Endothelial cell of umbilical vein (primary cell): ENCODE measurements around the gene UNKL. TPM values are rescaled to one million over a fixed set of nuclear protein-coding genes. Genes with fewer than 3 reads are reported as not detected.

Experiments
- BruUV-seq: library from RNA; stranded (reverse); fragments of 400-500 nt; replicated peaks from 2 replicates; lab custom pipeline; 2021; lab: Mats Ljungman, UMichigan
- CTCF ChIA-PET: fragments of 300-600, 350-600 bp; sonication (Branson Sonifier 250); formaldehyde crosslinking; loops from one replicate; lab custom pipeline; 2021; ENCODE audit warnings: antibody characterized with exemption, inconsistent platforms; lab: Charles Lee
- POLR2A ChIA-PET: fragments of 300-600, 350-600 bp; sonication (Branson Sonifier 250); formaldehyde crosslinking; loops from one replicate; lab custom pipeline; 2021; ENCODE audit warnings: antibody characterized with exemption, inconsistent platforms; lab: Charles Lee
- DNase-seq: peaks from one replicate; pipeline ENCODE4 v3.0.0-alpha.2; 2011; ENCODE audit warnings: low read depth, low spot score
- FAIRE-seq: peaks from 2 replicates; lab custom pipeline; 2011; peaks lifted over from hg19 to GRCh38; lab: Jason Lieb, UNC
- H2AFZ ChIP-seq: 2 replicates; pipeline ENCODE4 v1.6.0; 2012; ENCODE audit warnings: low read depth, low read length, control low read depth, inconsistent platforms
- H3K27ac ChIP-seq: 2 replicates; pipeline ENCODE4 v1.5.1; 2011; ENCODE audit warnings: low read depth, mild to moderate bottlenecking, control low read depth, low read length, moderate library complexity; ENCODE audit not compliant: insufficient read depth
- H3K27me3 ChIP-seq, 2 experiments: 2 replicates each; pipeline versions ENCODE4 v1.6.0 to v1.6.1; 2011; ENCODE audit warnings: low read length in 2 of 2, mixed read lengths in 1 of 2; ENCODE audit not compliant: control insufficient read depth in 2 of 2, insufficient read depth in 2 of 2
- H3K36me3 ChIP-seq, 2 experiments: 2 replicates in 1 of 2; 3 replicates in 1 of 2; pipeline ENCODE4 v1.5.1; 2011; ENCODE audit warnings: low read length in 2 of 2, mild to moderate bottlenecking in 1 of 2, moderate library complexity in 1 of 2; ENCODE audit not compliant: control insufficient read depth in 2 of 2, insufficient read depth in 2 of 2; ENCODE audit errors: extremely low read depth in 1 of 2
- H3K4me1 ChIP-seq: 3 replicates; pipeline ENCODE4 v1.5.1; 2011; ENCODE audit warnings: mild to moderate bottlenecking, low read length; ENCODE audit not compliant: control insufficient read depth, insufficient read depth; ENCODE audit errors: extremely low read depth
- H3K4me2 ChIP-seq: 2 replicates; pipeline ENCODE4 v1.6.1; 2011; ENCODE audit warnings: low read length, control low read depth, mixed read lengths; ENCODE audit not compliant: insufficient read depth
- H3K4me3 ChIP-seq, 3 experiments: fragments of 200-600 bp in 1 of 3; sonication (generic), shearing (Covaris generic) in 1 of 3; replicated peaks in 1 of 3; 2 replicates each; pipeline ENCODE4 v1.5.1; 2011 to 2016; ENCODE audit warnings: control low read depth in 3 of 3, low read length in 3 of 3, mild to moderate bottlenecking in 2 of 3, inconsistent platforms in 1 of 3, low read depth in 1 of 3, moderate library complexity in 1 of 3; ENCODE audit not compliant: insufficient read depth in 1 of 3
- H3K79me2 ChIP-seq: 2 replicates; pipeline ENCODE4 v1.6.0; 2012; ENCODE audit warnings: low read length, inconsistent platforms; ENCODE audit not compliant: control insufficient read depth, insufficient read depth
- H3K9ac ChIP-seq: replicated peaks from 2 replicates; pipeline ENCODE3; 2011; ENCODE audit warnings: low read length, control low read depth; ENCODE audit not compliant: insufficient read depth; ENCODE audit errors: extremely low read depth
- H3K9me1 ChIP-seq: replicated peaks from 3 replicates; pipeline ENCODE4 v1.6.0; 2011; ENCODE audit warnings: mild to moderate bottlenecking, low read length; ENCODE audit not compliant: control insufficient read depth, insufficient read depth; ENCODE audit errors: extremely low read depth
- H3K9me3 ChIP-seq: replicated peaks from 2 replicates; pipeline ENCODE4 v1.5.1; 2012; ENCODE audit warnings: low read length, inconsistent platforms; ENCODE audit not compliant: control insufficient read depth, insufficient read depth
- H4K20me1 ChIP-seq: replicated peaks from 2 replicates; pipeline ENCODE3; 2011; ENCODE audit warnings: mild to moderate bottlenecking, low read length; ENCODE audit not compliant: control insufficient read depth, insufficient read depth; ENCODE audit errors: extremely low read depth
- EZH2 ChIP-seq: IDR thresholded peaks from 2 replicates; pipeline ENCODE4 v1.6.1; 2012; ENCODE audit warnings: borderline replicate concordance, low read depth, mild to moderate bottlenecking, moderate library complexity, low read length, inconsistent platforms; ENCODE audit not compliant: severe bottlenecking
- FOS ChIP-seq: IDR thresholded peaks from 2 replicates; pipeline ENCODE4 v1.6.1; 2011; ENCODE audit warnings: mild to moderate bottlenecking, low read length, moderate library complexity, borderline replicate concordance; ENCODE audit not compliant: insufficient read depth
- GATA2 ChIP-seq: IDR thresholded peaks from 2 replicates; pipeline ENCODE4 v1.7.0; 2011; ENCODE audit warnings: low read depth, mild to moderate bottlenecking, moderate library complexity, mixed read lengths, low read length; ENCODE audit not compliant: insufficient read length, insufficient read depth
- JUN ChIP-seq: IDR thresholded peaks from 2 replicates; pipeline ENCODE4 v1.6.1; 2011; ENCODE audit warnings: borderline replicate concordance, low read depth; ENCODE audit not compliant: insufficient read length, insufficient read depth
- MYC ChIP-seq: IDR thresholded peaks from one replicate; pipeline ENCODE4 v1.6.1; 2011; ENCODE audit warnings: mild to moderate bottlenecking, low read depth, low read length
- POLR2A ChIP-seq: IDR thresholded peaks from 2 replicates; pipeline ENCODE4 v1.6.1; 2012; ENCODE audit warnings: low read depth, mild to moderate bottlenecking, control low read depth, low read length
- POLR2AphosphoS5 ChIP-seq: IDR thresholded peaks from 2 replicates; pipeline ENCODE4 v1.6.1; 2012; ENCODE audit warnings: low read depth, mild to moderate bottlenecking, control low read depth, low read length, moderate library complexity; ENCODE audit not compliant: insufficient read depth
- dilution Hi-C: fragments of 300-500 bp; cut with MboI; formaldehyde crosslinking; loops from one replicate; pipeline ENCODE4 v1.15.0; 2019; ENCODE audit warnings: low sequenced_read_pairs; ENCODE audit not compliant: extremely low pct_ligation_motif_present
- intact Hi-C: fragments of 100-400 bp; cut with micrococcal nuclease; formaldehyde crosslinking; loops from one replicate; pipeline ENCODE4 v1.10.0; 2022
- polyA plus RNA-seq, 4 experiments: library from polyadenylated mRNA; depleted of rRNA in 3 of 4; stranded (reverse) in 3 of 4; unstranded in 1 of 4; fragments of >200 nt; gene quantifications; 2 replicates each; pipeline versions ENCODE4 v1.2.1 to v1.2.3, GENCODE V29; 2011 to 2012; ENCODE audit warnings: missing spikeins in 1 of 4
- total RNA-seq: library from RNA; stranded (reverse); gene quantifications from 2 replicates; pipeline ENCODE4 v1.2.3, GENCODE V29; 2021
- TF ChIP-seq, protein P1 (sequence below), 2 donors: IDR thresholded peaks; 1 replicate in 1 of 2; 2 replicates in 1 of 2; pipeline ENCODE4 v1.5.1; 2011; ENCODE audit warnings: low read length in 2 of 2, mild to moderate bottlenecking in 2 of 2, moderate library complexity in 2 of 2, control low read depth in 1 of 2, inconsistent platforms in 1 of 2, low read depth in 1 of 2; ENCODE audit not compliant: insufficient read depth in 1 of 2; ENCODE audit errors: extremely low read depth in 1 of 2
- TF ChIP-seq, protein P2 (sequence below): IDR thresholded peaks from 2 replicates; pipeline ENCODE4 v1.6.1; 2011; ENCODE audit not compliant: insufficient read depth, insufficient read length

The UNKL gene
- total and polyA plus RNA-seq, 2 donors (not counting 3 experiments of a cell fraction or from before 2014, with no cell fraction given) = 17.1 to 32.8 TPM

DNA sequence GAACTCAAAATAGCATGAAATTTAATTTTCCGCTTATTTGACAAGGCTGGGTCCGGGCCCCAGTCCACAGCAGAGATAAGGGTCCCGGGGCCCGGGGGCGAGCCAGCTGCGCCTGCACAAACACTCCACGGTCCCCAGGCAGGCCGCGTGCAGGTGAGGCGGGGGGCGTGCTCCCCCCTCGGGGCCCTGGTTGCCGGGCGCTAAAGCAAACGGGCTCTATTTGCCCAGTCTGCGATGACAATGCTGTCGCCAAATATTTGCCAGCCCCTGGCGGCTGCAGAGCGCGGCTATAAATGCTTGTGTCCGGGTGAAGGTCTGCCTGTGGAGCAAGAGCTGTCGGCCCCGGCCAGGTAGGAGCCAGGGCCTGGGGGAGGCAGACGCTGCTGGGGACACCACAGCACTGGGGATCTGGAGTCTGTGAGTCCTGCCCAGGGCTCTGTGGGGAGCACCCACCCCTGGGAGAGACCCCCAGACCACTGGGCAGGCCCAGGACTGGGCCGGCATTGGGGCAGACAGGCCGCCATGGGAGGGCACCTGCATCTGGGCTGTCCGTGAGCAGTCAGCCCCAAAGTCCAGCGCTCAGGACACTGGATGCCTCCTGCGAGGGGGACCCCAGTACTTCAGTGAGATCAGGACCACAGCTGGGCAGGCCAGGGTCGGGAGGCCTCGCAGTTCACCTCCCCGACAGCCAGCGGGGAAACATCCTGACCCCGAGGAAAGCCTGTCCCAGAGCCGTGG, 16.4 kb upstream of the UNKL start, which contains the start of gene PERCC1:
PERCC1 (plus strand) TSS at position 320 of the 738 bp plus-strand sequence. CDS start 1,516 bp downstream, outside the sequence.
- no TSS peak for BruUV-seq

More for the DNA sequence above, 16.4 kb upstream of the UNKL start, which contains the start of gene PERCC1:
- Histone ChIP-seq H3K9ac (no peak within 1 kb of the TSS), H3K36me3 (no peaks in the 10 kb centered on the region), H3K27me3 (no peaks in the 10 kb centered on the region), H3K4me1 (no peaks in the 10 kb centered on the region), H3K4me2 (no peak within 1 kb of the TSS), H3K9me3 (no peaks in the 10 kb centered on the region), H3K9me1 (no peaks in the 10 kb centered on the region), H2AFZ (no peak within 1 kb of the TSS), H3K79me2 (no peaks in the 10 kb centered on the region), H3K27ac (no peak within 1 kb of the TSS), H4K20me1 (no peaks in the 10 kb centered on the region), H3K4me3 (no peak within 1 kb of the TSS)
- intact Hi-C loops = no loop called here
- dilution Hi-C loops = no loop called here
- DNase-seq (no peak), FAIRE-seq (no peak)
- ChIA-PET CTCF (no interaction called here), POLR2A (no interaction called here)
- TF ChIP-seq EZH2 (no peak), POLR2A (no peak), POLR2AphosphoS5 (no peak), MYC (no peak), GATA2 (no peak), FOS (no peak), JUN (no peak)
- TF ChIP-seq, protein P1, sequence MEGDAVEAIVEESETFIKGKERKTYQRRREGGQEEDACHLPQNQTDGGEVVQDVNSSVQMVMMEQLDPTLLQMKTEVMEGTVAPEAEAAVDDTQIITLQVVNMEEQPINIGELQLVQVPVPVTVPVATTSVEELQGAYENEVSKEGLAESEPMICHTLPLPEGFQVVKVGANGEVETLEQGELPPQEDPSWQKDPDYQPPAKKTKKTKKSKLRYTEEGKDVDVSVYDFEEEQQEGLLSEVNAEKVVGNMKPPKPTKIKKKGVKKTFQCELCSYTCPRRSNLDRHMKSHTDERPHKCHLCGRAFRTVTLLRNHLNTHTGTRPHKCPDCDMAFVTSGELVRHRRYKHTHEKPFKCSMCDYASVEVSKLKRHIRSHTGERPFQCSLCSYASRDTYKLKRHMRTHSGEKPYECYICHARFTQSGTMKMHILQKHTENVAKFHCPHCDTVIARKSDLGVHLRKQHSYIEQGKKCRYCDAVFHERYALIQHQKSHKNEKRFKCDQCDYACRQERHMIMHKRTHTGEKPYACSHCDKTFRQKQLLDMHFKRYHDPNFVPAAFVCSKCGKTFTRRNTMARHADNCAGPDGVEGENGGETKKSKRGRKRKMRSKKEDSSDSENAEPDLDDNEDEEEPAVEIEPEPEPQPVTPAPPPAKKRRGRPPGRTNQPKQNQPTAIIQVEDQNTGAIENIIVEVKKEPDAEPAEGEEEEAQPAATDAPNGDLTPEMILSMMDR (IDR thresholded peaks at IDR 0.05; ENCODE audit: extremely low read depth in 1 of 2, insufficient read depth in 1 of 2, low read depth in 1 of 2, low read length in 2 of 2) = no peak
- TF ChIP-seq, protein P2, sequence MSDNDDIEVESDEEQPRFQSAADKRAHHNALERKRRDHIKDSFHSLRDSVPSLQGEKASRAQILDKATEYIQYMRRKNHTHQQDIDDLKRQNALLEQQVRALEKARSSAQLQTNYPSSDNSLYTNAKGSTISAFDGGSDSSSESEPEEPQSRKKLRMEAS = no peak
